ENCODE data around the gene LIG3.
A peak's percentile ranks its signal among the peaks of the same experiment; 100 is the strongest.
"Not testable (repeated sequence)": the region's sequence is repeated elsewhere in the genome, so short reads cannot be mapped to it uniquely, and the experiment has no call there.

LIG3 gene

DNA sequence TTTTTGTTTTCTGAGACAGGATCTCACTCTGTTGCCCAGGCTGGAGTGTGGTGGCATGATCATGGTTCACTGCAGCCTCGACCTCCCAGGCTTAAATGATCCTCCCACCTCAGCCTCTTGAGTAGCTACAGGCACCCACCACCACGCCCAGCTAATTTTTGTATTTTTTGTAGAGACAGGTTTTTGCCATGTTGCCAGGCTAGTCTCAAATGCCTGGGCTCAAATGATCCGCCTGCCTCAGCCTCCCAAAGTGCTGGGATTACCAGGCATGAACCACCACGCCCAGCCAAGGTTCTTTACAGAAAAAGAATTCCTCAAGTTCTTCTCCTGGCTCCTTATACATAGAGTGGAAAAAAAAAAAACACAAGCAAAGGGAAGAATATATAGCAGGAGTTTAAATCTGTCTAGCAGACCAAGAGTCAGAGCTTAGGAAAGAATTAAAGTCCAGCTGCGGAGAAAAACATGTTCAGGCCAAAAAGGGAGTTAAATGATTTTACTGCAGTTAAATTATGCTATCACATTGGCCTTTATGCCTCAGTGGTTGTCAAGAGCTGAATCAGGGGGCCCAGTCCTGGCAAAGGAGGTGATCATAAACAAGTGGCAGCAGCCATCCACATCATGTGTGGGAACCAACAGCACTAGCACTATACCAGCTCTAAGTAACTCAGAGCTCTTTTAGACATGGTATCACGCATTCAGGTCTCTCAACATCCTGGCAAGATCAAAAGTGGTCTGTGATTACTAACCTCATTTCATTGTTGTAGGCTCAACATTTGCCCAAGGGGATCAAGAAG, 39.3 kb downstream of the LIG3 start:
- no peak overlapping the region for H3K4me3 ChIP-seq (ENCODE audit: low read depth, low read length)
- in situ Hi-C loops (cut with HindIII; ENCODE audit: low sequenced_read_pairs): no loop called here
- DNase-seq (ENCODE audit: low read depth): no peak
- TF ChIP-seq, protein P1, sequence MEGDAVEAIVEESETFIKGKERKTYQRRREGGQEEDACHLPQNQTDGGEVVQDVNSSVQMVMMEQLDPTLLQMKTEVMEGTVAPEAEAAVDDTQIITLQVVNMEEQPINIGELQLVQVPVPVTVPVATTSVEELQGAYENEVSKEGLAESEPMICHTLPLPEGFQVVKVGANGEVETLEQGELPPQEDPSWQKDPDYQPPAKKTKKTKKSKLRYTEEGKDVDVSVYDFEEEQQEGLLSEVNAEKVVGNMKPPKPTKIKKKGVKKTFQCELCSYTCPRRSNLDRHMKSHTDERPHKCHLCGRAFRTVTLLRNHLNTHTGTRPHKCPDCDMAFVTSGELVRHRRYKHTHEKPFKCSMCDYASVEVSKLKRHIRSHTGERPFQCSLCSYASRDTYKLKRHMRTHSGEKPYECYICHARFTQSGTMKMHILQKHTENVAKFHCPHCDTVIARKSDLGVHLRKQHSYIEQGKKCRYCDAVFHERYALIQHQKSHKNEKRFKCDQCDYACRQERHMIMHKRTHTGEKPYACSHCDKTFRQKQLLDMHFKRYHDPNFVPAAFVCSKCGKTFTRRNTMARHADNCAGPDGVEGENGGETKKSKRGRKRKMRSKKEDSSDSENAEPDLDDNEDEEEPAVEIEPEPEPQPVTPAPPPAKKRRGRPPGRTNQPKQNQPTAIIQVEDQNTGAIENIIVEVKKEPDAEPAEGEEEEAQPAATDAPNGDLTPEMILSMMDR (IDR thresholded peaks at IDR 0.05; ENCODE audit: low read depth, low read length, missing control alignments): no peak

DNA sequence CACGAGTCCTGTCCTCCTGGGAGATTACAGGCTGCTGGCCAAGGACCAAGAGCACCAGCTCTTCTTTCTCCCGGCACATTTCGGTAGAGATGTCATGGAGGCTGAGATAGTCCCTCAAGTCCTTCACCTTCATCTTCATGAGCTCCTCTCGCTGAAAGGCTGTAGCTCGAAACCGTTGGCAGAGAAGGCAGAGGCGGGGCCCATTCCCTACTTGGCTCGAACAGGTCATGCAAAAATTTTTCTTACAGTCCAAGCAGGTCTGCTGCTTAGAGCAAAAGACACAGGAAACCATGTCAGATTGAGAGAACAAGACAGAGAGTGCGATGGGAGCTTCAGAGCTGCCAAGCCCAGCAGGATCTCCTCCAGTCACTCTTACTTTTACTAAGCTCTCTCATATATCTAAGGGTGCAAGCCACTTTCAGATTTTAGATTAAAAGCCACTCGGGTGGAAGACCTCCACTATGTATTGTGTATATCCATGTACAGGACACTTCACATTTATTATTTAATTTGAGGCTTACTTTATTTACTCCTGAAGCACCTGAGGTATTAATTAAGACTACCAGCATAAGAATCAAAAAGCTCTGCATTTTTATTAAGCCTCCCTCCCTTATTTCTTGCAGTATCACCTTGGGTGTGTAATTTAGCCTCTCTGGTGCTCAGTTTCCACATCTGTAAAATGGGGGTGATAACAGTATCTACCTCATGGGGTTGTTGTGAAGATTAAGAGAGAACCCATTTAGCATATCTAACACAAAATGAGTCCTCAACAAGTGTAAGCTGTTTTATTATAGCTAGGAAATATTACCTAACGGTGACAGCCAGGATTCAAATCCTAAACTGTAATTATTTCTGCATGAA, 41.4 kb downstream of the LIG3 start:
- no peak overlapping the region for H3K4me3 ChIP-seq (ENCODE audit: low read depth, low read length)
- TF ChIP-seq, protein P1 (IDR thresholded peaks at IDR 0.05; ENCODE audit: low read depth, low read length, missing control alignments): no peak
- DNase-seq (ENCODE audit: low read depth): no peak
- in situ Hi-C loops (cut with HindIII; ENCODE audit: low sequenced_read_pairs): no loop called here

GRCh38 chr17:35022536-35023063, 42.3 kb downstream of the LIG3 start:
- peak; percentile 50 for DNase-seq (ENCODE audit: low read depth)
- H3K4me3 ChIP-seq (ENCODE audit: low read depth, low read length): no peak overlapping the region
- TF ChIP-seq, protein P1 (IDR thresholded peaks at IDR 0.05; ENCODE audit: low read depth, low read length, missing control alignments): peak; percentile 39
- in situ Hi-C loops (cut with HindIII; ENCODE audit: low sequenced_read_pairs): no loop called here

- TF ChIP-seq, protein P1 (IDR thresholded peaks at IDR 0.05; ENCODE audit: low read depth, low read length, missing control alignments): no peak
- in situ Hi-C loops (cut with HindIII; ENCODE audit: low sequenced_read_pairs): no loop called here
- H3K4me3 ChIP-seq (ENCODE audit: low read depth, low read length): no peak overlapping the region
- DNase-seq (ENCODE audit: low read depth): no peak
Observed at GRCh38 chr17:35023538-35023937, 43.2 kb downstream of the LIG3 start.

DNA sequence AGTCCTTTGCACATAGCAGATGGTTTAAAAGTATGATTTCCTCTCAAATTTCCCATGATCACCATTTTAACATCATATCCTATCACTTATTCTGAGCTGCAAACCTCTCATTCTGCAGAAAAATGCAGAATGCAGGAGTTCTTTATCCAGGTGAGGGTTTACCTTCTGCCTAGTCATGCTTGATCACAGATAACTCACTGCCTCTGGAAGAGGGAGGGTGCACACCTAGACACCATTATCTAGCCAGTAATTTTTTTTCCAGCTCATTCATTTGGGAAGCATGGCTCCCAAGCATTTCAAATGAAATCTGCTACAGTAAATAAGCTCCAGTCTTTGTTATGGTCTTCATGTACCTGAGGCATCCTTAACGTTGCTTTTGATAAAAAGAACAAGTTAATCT, 45.2 kb downstream of the LIG3 start:
- in situ Hi-C loops (cut with HindIII; ENCODE audit: low sequenced_read_pairs): no loop called here
- no peak for DNase-seq (ENCODE audit: low read depth)
- TF ChIP-seq, protein P1 (IDR thresholded peaks at IDR 0.05; ENCODE audit: low read depth, low read length, missing control alignments): no peak
- no peak overlapping the region for H3K4me3 ChIP-seq (ENCODE audit: low read depth, low read length)

- in situ Hi-C loops (cut with HindIII; ENCODE audit: low sequenced_read_pairs); DNase-seq (ENCODE audit: low read depth); H3K4me3 ChIP-seq (ENCODE audit: low read depth, low read length): not testable (repeated sequence)
Observed at GRCh38 chr17:35028097-35028496, 47.8 kb downstream of the LIG3 start.
